ENCODE results near the gene PEX11A.

PEX11A gene

DNA sequence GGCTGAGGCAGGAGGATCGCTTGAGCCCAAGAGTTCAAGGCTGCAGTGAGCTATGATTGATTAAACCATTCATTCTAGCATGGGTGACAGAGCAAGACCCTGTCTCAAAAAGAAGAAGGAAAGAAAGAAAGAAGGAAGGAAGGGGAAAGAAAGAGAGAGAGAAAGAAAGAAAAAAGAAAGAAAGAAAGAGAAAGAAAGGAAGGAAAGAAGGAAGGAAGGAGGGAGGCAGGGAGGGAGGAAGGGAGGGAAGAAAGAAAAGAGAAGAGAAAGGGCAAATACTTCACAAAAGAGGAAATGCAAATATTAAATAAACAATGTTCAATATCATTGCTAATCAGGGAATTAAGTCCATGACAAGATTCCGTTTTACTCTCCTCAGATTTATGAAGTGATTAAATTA lies 31.3 kb downstream of the PEX11A start:
- Histone ChIP-seq H3K36me3 (replicated peaks) (no peaks in the 10 kb centered on the region), H3K27me3 (replicated peaks) (no peaks in the 10 kb centered on the region), H3K27ac (no peak overlapping the region), H3K4me3 (ENCODE audit: low read depth, low read length) (no peak overlapping the region)
- TF ChIP-seq, protein P1, sequence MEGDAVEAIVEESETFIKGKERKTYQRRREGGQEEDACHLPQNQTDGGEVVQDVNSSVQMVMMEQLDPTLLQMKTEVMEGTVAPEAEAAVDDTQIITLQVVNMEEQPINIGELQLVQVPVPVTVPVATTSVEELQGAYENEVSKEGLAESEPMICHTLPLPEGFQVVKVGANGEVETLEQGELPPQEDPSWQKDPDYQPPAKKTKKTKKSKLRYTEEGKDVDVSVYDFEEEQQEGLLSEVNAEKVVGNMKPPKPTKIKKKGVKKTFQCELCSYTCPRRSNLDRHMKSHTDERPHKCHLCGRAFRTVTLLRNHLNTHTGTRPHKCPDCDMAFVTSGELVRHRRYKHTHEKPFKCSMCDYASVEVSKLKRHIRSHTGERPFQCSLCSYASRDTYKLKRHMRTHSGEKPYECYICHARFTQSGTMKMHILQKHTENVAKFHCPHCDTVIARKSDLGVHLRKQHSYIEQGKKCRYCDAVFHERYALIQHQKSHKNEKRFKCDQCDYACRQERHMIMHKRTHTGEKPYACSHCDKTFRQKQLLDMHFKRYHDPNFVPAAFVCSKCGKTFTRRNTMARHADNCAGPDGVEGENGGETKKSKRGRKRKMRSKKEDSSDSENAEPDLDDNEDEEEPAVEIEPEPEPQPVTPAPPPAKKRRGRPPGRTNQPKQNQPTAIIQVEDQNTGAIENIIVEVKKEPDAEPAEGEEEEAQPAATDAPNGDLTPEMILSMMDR (IDR thresholded peaks at IDR 0.05; ENCODE audit: low read depth, low read length, missing control alignments): no peak
- in situ Hi-C loops (cut with HindIII; ENCODE audit: low pct_ligation_motif_present, low sequenced_read_pairs): no loop called here
- no peak for DNase-seq

DNA sequence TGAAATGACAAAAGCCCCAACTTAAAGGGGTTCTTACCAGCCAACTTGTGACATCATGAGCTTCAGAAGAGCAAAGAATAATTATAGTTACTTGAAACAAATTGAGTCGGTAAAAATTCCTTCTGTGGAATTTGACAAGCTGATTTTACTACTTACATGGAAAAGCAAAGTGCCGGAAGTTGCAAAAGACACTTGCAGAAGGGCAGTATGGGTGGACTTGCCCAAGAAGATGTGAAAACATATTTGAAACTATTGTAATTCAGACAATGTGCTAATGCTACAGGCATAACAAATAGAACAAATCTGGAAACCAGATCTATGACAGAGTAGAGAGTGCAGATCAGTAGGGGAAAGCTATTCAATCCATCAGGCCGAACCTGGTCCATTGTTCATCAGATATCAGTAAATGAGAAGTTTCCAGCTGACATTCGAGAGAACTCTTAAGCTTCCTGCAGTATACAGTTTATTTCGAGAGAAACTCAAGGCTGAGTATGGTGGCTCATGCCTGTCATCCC lies 32.8 kb downstream of the PEX11A start:
- no peak for DNase-seq
- H3K27me3 ChIP-seq (replicated peaks): no peaks in the 10 kb centered on the region
- in situ Hi-C loops (cut with HindIII; ENCODE audit: low pct_ligation_motif_present, low sequenced_read_pairs): no loop called here
- no peaks in the 10 kb centered on the region for H3K36me3 ChIP-seq (replicated peaks)
- H3K4me3 ChIP-seq (ENCODE audit: low read depth, low read length): no peak overlapping the region
- TF ChIP-seq, protein P1 (IDR thresholded peaks at IDR 0.05; ENCODE audit: low read depth, low read length, missing control alignments): no peak
- H3K27ac ChIP-seq: no peak overlapping the region

DNA sequence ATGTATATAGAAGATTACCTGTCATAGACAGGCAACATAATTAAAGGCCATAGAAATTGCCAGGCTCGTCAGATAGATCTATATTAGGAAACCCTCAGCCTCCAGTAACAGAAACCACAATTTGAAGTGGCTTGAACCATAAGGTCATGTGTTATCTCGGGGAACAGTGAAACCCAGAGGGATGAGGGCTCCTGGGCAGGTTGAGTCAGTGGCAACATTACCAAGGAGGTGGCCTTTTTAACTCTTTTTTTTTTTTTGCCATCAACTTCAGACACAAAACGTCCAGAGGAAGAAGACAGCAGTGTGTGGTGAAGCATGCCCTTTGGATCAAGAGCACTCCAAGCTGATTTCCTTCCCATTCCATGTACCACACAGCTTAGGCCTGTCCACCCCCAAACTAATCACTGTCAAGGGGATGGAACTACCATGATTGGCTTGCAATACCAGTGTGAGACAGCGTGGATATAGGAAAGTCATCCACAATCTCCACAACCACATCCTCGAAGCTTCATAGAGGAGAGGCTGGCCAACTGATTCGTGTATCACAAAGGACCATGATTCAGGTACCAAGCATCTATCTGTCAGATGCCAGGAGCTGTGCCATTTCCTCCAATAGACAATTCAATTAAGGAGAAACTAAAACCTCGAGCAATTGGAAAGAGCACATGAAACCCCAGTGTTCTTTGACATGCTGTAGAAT lies 34.3 kb downstream of the PEX11A start:
- H3K27ac ChIP-seq: no peak overlapping the region

DNA sequence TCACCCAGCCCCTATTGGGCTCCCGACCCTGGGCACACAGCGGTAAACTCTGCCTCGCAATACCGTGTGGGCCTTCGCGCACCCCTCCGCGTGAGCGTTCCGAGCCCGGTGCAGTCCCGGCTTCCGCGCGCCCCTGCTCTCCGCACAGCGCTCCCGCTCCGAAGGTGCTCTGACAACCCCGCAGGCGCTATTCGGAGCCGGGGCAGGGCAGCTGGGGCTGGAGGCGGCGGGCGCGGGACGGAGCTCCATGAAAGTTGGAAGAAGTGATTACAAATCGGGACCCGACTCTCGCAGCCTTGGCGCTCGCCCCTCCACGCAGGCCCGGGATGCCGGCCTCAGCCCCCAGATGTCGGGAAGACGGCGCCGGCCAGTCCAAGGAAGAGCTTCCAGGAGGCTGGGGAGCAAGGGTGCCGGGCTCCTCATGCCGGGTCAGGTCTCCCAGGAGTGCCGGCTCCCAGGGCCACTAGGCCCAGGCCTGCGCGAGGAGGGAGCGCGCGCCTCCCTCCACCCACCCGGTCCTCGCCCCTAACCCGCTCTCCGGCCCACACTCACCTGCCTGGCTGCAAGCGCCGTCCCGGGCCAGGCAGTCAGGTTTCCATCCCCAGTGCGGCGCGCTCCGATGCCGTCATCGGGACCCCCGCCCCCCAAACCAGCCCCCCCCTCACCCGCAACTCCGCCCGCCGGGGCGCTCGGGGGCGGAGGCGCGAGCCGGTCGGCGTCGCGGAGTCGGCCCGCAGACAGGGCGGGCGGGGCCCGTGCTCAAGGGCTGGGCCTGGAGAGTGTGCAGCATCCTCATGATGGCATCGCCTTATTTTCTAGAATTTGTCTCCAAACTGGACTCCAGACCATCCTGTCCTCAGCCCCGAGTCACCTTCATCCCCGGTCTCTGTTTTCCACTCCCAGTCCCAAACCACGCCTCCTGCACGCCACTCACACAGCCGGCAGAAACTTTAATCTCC lies 35.4 kb downstream of the PEX11A start, which contains the start of gene KIF7:
Gene KIF7, minus strand, starts transcription at position 621 of the 959 bp plus-strand sequence. CDS start 2,537 bp downstream, outside the sequence.
- TF ChIP-seq, protein P1 (IDR thresholded peaks at IDR 0.05; ENCODE audit: low read depth, low read length, missing control alignments): no peak
- DNase-seq: peak; percentile 16
- in situ Hi-C loops (cut with HindIII; ENCODE audit: low pct_ligation_motif_present, low sequenced_read_pairs): no loop called here
- peaks cover 3% of the 10 kb centered on the region for H3K36me3 ChIP-seq (replicated peaks)
- H3K4me3 ChIP-seq (ENCODE audit: low read depth, low read length): peak within 1 kb of the TSS; percentile 73
- H3K27me3 ChIP-seq (replicated peaks): no peaks in the 10 kb centered on the region
- no peak within 1 kb of the TSS for H3K27ac ChIP-seq

More for the DNA sequence above, 34.3 kb downstream of the PEX11A start:
- in situ Hi-C loops (cut with HindIII; ENCODE audit: low pct_ligation_motif_present, low sequenced_read_pairs): no loop called here
- TF ChIP-seq, protein P1 (IDR thresholded peaks at IDR 0.05; ENCODE audit: low read depth, low read length, missing control alignments): no peak
- H3K36me3 ChIP-seq (replicated peaks): peaks cover 3% of the 10 kb centered on the region
- H3K27me3 ChIP-seq (replicated peaks): no peaks in the 10 kb centered on the region
- no peak for DNase-seq
- no peak overlapping the region for H3K4me3 ChIP-seq (ENCODE audit: low read depth, low read length)

DNA sequence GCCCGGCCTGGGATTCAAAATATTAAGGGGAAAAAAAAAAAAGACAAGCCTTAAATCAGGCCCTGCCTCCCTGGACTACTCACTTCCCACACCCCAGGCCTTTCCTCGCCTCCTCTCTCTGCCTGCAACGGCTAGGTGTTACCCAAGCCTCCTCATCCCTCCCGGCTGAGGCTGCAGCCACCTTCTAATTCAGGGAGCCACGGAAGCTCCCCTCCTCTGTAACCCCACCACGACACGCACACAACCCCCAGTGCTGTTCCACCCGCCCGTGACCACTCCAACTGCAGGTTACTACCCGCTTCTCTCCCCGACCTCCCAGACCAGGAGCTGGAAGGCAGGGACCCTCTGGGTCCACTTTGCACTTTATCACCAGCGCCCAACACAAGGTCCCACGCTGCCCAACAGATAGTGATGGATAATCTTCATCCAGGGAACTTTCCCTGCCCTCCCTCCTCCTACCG lies 36.2 kb downstream of the PEX11A start:
- H3K4me3 ChIP-seq (ENCODE audit: low read depth, low read length): peak overlapping the region; percentile 73
- no peaks in the 10 kb centered on the region for H3K27me3 ChIP-seq (replicated peaks)
- H3K27ac ChIP-seq: no peak overlapping the region
- H3K36me3 ChIP-seq (replicated peaks): peaks cover 3% of the 10 kb centered on the region
- in situ Hi-C loops (cut with HindIII; ENCODE audit: low pct_ligation_motif_present, low sequenced_read_pairs): no loop called here
- TF ChIP-seq, protein P1 (IDR thresholded peaks at IDR 0.05; ENCODE audit: low read depth, low read length, missing control alignments): no peak
- DNase-seq: no peak
